ENCODE data around the gene PTPRA.

The PTPRA gene

GRCh38 chr20:2955257-2955970 lies 82.1 kb downstream of the PTPRA start:
- Histone ChIP-seq H3K36me3 (ENCODE audit: control insufficient read depth, low read length) (peaks cover 4% of the 10 kb centered on the region; the same call in 1 of the 2 replicates), H3K79me2 (ENCODE audit: control insufficient read depth, low read length) (no peaks in the 10 kb centered on the region), H3K4me1 (ENCODE audit: control insufficient read depth, low read length) (no peaks in the 10 kb centered on the region), H3K9me3 (ENCODE audit: control insufficient read depth, insufficient read depth, low read length) (no peaks in the 10 kb centered on the region), H4K20me1 (ENCODE audit: control insufficient read depth, insufficient read depth, low read depth, low read length) (no peaks in the 10 kb centered on the region), H3K27me3 (ENCODE audit: control insufficient read depth, low read length) (no peaks in the 10 kb centered on the region), H3K9me2 (replicated peaks; ENCODE audit: control insufficient read depth, low read length) (no peaks in the 10 kb centered on the region), H3K4me2 (ENCODE audit: low read length) (no peak overlapping the region), H3K27ac (ENCODE audit: low read depth, low read length) (no peak overlapping the region), H3K4me3 (ENCODE audit: low read length) (no peak overlapping the region), H3F3A (ENCODE audit: control insufficient read depth, insufficient read depth) (no peaks in the 10 kb centered on the region)
- no peak for TF ChIP-seq CTCF (IDR thresholded peaks at IDR 0.05; ENCODE audit: low read depth, low read length, poor library complexity, severe bottlenecking)
- TF ChIP-seq EZH2phosphoT487 (IDR thresholded peaks at IDR 0.05; ENCODE audit: borderline replicate concordance, low read length), result no peak

- Histone ChIP-seq H3K36me3 (ENCODE audit: control insufficient read depth, low read length) (peaks cover 4% of the 10 kb centered on the region; the same call in 1 of the 2 replicates), H3K79me2 (ENCODE audit: control insufficient read depth, low read length) (no peaks in the 10 kb centered on the region)
Measured at GRCh38 chr20:2956480-2956879, 83.2 kb downstream of the PTPRA start.

GRCh38 chr20:2967841-2968240 lies 94.6 kb downstream of the PTPRA start:
- Histone ChIP-seq H3K27me3 (ENCODE audit: control insufficient read depth, low read length) (no peaks in the 10 kb centered on the region), H3F3A (ENCODE audit: control insufficient read depth, insufficient read depth) (no peaks in the 10 kb centered on the region), H4K20me1 (ENCODE audit: control insufficient read depth, insufficient read depth, low read depth, low read length) (no peaks in the 10 kb centered on the region; the same call in 1 of the 2 replicates), H3K79me2 (ENCODE audit: control insufficient read depth, low read length) (no peaks in the 10 kb centered on the region), H3K4me2 (ENCODE audit: low read length) (no peak overlapping the region), H3K9me3 (ENCODE audit: control insufficient read depth, insufficient read depth, low read length) (no peaks in the 10 kb centered on the region), H3K36me3 (ENCODE audit: control insufficient read depth, low read length) (peaks cover 22% of the 10 kb centered on the region), H3K27ac (ENCODE audit: low read depth, low read length) (no peak overlapping the region), H3K9me2 (replicated peaks; ENCODE audit: control insufficient read depth, low read length) (no peaks in the 10 kb centered on the region), H3K4me3 (ENCODE audit: low read length) (no peak overlapping the region), H3K4me1 (ENCODE audit: control insufficient read depth, low read length) (no peaks in the 10 kb centered on the region)
- TF ChIP-seq EZH2phosphoT487 (IDR thresholded peaks at IDR 0.05; ENCODE audit: borderline replicate concordance, low read length), result no peak
- no peak for TF ChIP-seq CTCF (IDR thresholded peaks at IDR 0.05; ENCODE audit: low read depth, low read length, poor library complexity, severe bottlenecking)

More at GRCh38 chr20:2956480-2956879, 83.2 kb downstream of the PTPRA start:
- no peaks in the 10 kb centered on the region for H3F3A ChIP-seq (ENCODE audit: control insufficient read depth, insufficient read depth)
- H3K27me3 ChIP-seq (ENCODE audit: control insufficient read depth, low read length), result no peaks in the 10 kb centered on the region
- H3K4me3 ChIP-seq (ENCODE audit: low read length), result no peak overlapping the region
- no peak overlapping the region for H3K4me2 ChIP-seq (ENCODE audit: low read length)
- no peaks in the 10 kb centered on the region for H4K20me1 ChIP-seq (ENCODE audit: control insufficient read depth, insufficient read depth, low read depth, low read length)
- H3K27ac ChIP-seq (ENCODE audit: low read depth, low read length), result no peak overlapping the region
- H3K9me3 ChIP-seq (ENCODE audit: control insufficient read depth, insufficient read depth, low read length), result no peaks in the 10 kb centered on the region
- H3K9me2 ChIP-seq (replicated peaks; ENCODE audit: control insufficient read depth, low read length), result no peaks in the 10 kb centered on the region
- no peaks in the 10 kb centered on the region for H3K4me1 ChIP-seq (ENCODE audit: control insufficient read depth, low read length)
- no peak for TF ChIP-seq EZH2phosphoT487 (IDR thresholded peaks at IDR 0.05; ENCODE audit: borderline replicate concordance, low read length)
- no peak for TF ChIP-seq CTCF (IDR thresholded peaks at IDR 0.05; ENCODE audit: low read depth, low read length, poor library complexity, severe bottlenecking)
